Keratinocyte (primary cell): ENCODE measurements around the gene ERC1. TPM values are rescaled to one million over a fixed set of nuclear protein-coding genes. Genes with fewer than 3 reads are reported as not detected.
A peak's percentile ranks its signal among the peaks of the same experiment; 100 is the strongest.

ENCODE experiments used
- DNase-seq: peaks from one replicate; pipeline ENCODE4 v3.0.0-alpha.2; 2011; ENCODE audit warnings: low read depth, missing footprints, low spot score
- FAIRE-seq: peaks from 2 replicates; lab custom pipeline; 2011; peaks lifted over from hg19 to GRCh38; lab: Jason Lieb, UNC
- H2AFZ ChIP-seq: 2 replicates; pipeline ENCODE4 v1.6.0; 2012; ENCODE audit warnings: low read length, control low read depth, inconsistent platforms; ENCODE audit not compliant: control insufficient read depth
- H3K27ac ChIP-seq: 2 replicates; pipeline ENCODE4 v1.5.1; 2011; ENCODE audit warnings: low read length; ENCODE audit not compliant: control insufficient read depth, insufficient read depth
- H3K27me3 ChIP-seq: 3 replicates; pipeline ENCODE4 v1.6.0; 2011; ENCODE audit warnings: low read length; ENCODE audit not compliant: control insufficient read depth, insufficient read depth; ENCODE audit errors: extremely low read depth
- H3K36me3 ChIP-seq, 2 experiments: 2 replicates in 1 of 2; 3 replicates in 1 of 2; pipeline ENCODE4 v1.5.1; 2011; ENCODE audit warnings: low read length in 2 of 2, mild to moderate bottlenecking in 1 of 2; ENCODE audit not compliant: control insufficient read depth in 2 of 2, insufficient read depth in 2 of 2; ENCODE audit errors: extremely low read depth in 1 of 2
- H3K4me1 ChIP-seq: 3 replicates; pipeline ENCODE4 v1.5.1; 2011; ENCODE audit warnings: low read length; ENCODE audit not compliant: control insufficient read depth, insufficient read depth; ENCODE audit errors: extremely low read depth
- H3K4me2 ChIP-seq: 3 replicates; pipeline ENCODE4 v1.6.0; 2011; ENCODE audit warnings: low read depth, low read length; ENCODE audit not compliant: control insufficient read depth, insufficient read depth; ENCODE audit errors: extremely low read depth
- H3K4me3 ChIP-seq, 3 experiments: fragments of 200-600 bp in 1 of 3; sonication (generic) in 1 of 3; 2 replicates in 2 of 3; 3 replicates in 1 of 3; pipeline ENCODE4 v1.5.1; 2011 to 2016; ENCODE audit warnings: low read length in 3 of 3, mild to moderate bottlenecking in 3 of 3, control low read depth in 2 of 3, inconsistent platforms in 1 of 3, low read depth in 1 of 3, mixed read lengths in 1 of 3, mixed run types in 1 of 3, moderate library complexity in 1 of 3; ENCODE audit not compliant: control insufficient read depth in 2 of 3, insufficient read depth in 2 of 3; ENCODE audit errors: extremely low read depth in 1 of 3
- H3K79me2 ChIP-seq: 2 replicates; pipeline ENCODE4 v1.6.0; 2012; ENCODE audit warnings: low read length; ENCODE audit not compliant: control insufficient read depth, insufficient read depth
- H3K9ac ChIP-seq: 3 replicates; pipeline ENCODE4 v1.6.0; 2011; ENCODE audit warnings: low read length; ENCODE audit not compliant: control insufficient read depth, insufficient read depth; ENCODE audit errors: extremely low read depth
- H3K9me1 ChIP-seq: 3 replicates; pipeline ENCODE4 v1.6.0; 2011; ENCODE audit warnings: low read length; ENCODE audit not compliant: control insufficient read depth, insufficient read depth; ENCODE audit errors: extremely low read depth
- H3K9me3 ChIP-seq: 2 replicates; pipeline ENCODE4 v1.5.1; 2012; ENCODE audit warnings: low read depth, low read length; ENCODE audit not compliant: control insufficient read depth
- H4K20me1 ChIP-seq: 3 replicates; pipeline ENCODE4 v1.6.0; 2011; ENCODE audit warnings: low read length; ENCODE audit not compliant: control insufficient read depth, insufficient read depth; ENCODE audit errors: extremely low read depth
- EZH2 ChIP-seq: IDR thresholded peaks from one replicate; pipeline ENCODE4 v1.6.1; 2012; ENCODE audit warnings: inconsistent platforms, mild to moderate bottlenecking, low read length, moderate library complexity
- dilution Hi-C: fragments of 300-500 bp; cut with MboI; formaldehyde crosslinking; loops from one replicate; pipeline ENCODE4 v1.7.0; 2020; ENCODE audit warnings: low sequenced_read_pairs; ENCODE audit not compliant: extremely low pct_ligation_motif_present
- polyA plus RNA-seq, 5 experiments: library from polyadenylated mRNA; depleted of rRNA in 3 of 5; stranded (reverse) in 3 of 5; stranded (forward) in 1 of 5; unstranded in 1 of 5; fragments of >200 nt; gene quantifications; 1 replicate in 1 of 5; 2 replicates in 3 of 5; 3 replicates in 1 of 5; pipeline versions ENCODE4 v1.2.1 to v1.2.3, GENCODE V29; 2011 to 2012; ENCODE audit warnings: missing spikeins in 2 of 5, low read depth in 1 of 5, low replicate concordance in 1 of 5
- TF ChIP-seq, protein P1 (sequence below), 3 experiments: IDR thresholded peaks in 1 of 3; conservative IDR thresholded peaks in 1 of 3; optimal IDR thresholded peaks in 1 of 3; 2 replicates in 2 of 3; 3 replicates in 1 of 3; pipeline versions ENCODE3 to v1.5.1; 2011; ENCODE audit warnings: low read length in 3 of 3, mild to moderate bottlenecking in 3 of 3, moderate library complexity in 2 of 3, control low read depth in 1 of 3, inconsistent platforms in 1 of 3; ENCODE audit not compliant: insufficient read depth in 2 of 3; ENCODE audit errors: extremely low read depth in 1 of 3

The ERC1 gene
- polyA plus RNA-seq, 1 donor (not counting 4 experiments of a cell fraction or from before 2014, with no cell fraction given) = 16.1 TPM

DNA sequence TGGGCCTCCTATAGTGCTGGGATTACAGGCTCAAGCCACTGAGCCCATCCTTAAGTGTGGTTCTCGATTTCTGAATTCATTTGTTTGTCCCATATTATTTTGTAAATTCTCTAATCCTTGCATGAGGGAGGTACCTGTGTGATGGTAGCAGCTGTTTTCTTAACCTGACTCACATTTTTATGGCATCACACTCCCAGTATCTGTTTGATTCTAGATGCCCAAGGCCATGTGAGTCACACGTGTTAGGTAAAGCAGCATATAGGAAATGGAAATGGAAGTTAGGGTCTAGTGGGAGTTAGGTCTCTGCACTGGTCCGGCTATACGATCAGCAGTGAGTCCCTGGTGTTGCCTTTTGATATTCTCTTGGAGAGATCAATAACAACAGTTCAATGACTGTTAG is 198.1 kb downstream of the ERC1 start:
- Histone ChIP-seq H3K36me3 (peaks cover 0 to 11% of the 10 kb centered on the region in 2 experiments), H2AFZ (no peak overlapping the region), H3K4me3 (no peak overlapping the region), H3K4me1 (peaks cover 30% of the 10 kb centered on the region), H3K4me2 (no peak overlapping the region), H3K27ac (peak overlapping the region; percentile 62), H3K9me3 (no peaks in the 10 kb centered on the region), H4K20me1 (no peaks in the 10 kb centered on the region), H3K9me1 (no peaks in the 10 kb centered on the region), H3K79me2 (no peaks in the 10 kb centered on the region), H3K27me3 (no peaks in the 10 kb centered on the region), H3K9ac (peak overlapping the region; percentile 36)
- DNase-seq (peak; percentile 69), FAIRE-seq (peak; percentile 90)
- TF ChIP-seq EZH2 = no peak
- TF ChIP-seq, protein P1, sequence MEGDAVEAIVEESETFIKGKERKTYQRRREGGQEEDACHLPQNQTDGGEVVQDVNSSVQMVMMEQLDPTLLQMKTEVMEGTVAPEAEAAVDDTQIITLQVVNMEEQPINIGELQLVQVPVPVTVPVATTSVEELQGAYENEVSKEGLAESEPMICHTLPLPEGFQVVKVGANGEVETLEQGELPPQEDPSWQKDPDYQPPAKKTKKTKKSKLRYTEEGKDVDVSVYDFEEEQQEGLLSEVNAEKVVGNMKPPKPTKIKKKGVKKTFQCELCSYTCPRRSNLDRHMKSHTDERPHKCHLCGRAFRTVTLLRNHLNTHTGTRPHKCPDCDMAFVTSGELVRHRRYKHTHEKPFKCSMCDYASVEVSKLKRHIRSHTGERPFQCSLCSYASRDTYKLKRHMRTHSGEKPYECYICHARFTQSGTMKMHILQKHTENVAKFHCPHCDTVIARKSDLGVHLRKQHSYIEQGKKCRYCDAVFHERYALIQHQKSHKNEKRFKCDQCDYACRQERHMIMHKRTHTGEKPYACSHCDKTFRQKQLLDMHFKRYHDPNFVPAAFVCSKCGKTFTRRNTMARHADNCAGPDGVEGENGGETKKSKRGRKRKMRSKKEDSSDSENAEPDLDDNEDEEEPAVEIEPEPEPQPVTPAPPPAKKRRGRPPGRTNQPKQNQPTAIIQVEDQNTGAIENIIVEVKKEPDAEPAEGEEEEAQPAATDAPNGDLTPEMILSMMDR (optimal IDR thresholded peaks at IDR 0.05 in 1 of 3, IDR thresholded peaks at IDR 0.05 in 1 of 3, conservative IDR thresholded peaks at IDR 0.05 in 1 of 3; ENCODE audit: extremely low read depth in 1 of 3, insufficient read depth in 2 of 3, low read length in 3 of 3) = no peak
- dilution Hi-C loops = no loop called here

DNA sequence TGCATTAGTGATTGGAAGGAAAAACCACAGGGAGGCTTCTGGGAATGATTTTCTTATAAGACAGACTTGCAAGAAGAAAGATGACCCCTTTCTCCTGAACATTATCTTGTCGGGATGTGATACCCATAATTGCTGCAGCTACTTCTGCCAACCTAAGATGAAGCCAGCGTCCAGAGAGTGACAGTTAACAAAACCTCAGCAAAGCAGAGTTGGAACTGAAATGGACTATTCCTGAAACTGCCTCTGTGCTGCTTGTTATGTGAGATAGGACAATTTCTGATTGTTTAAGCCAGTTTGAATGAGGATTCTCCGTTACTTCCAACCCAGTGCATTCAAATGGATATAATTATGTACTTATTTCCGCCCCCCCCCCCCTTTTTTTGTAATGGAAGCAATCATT is 204.5 kb downstream of the ERC1 start:
- H4K20me1 ChIP-seq = no peaks in the 10 kb centered on the region
- H3K4me1 ChIP-seq = peaks cover 34% of the 10 kb centered on the region
- no peaks in the 10 kb centered on the region for H3K9me1 ChIP-seq

More for the DNA sequence above, 204.5 kb downstream of the ERC1 start:
- Histone ChIP-seq H3K79me2 (peaks cover 1% of the 10 kb centered on the region), H3K4me3 (no peak overlapping the region), H3K9me3 (peaks cover 2% of the 10 kb centered on the region), H2AFZ (no peak overlapping the region), H3K9ac (no peak overlapping the region), H3K4me2 (no peak overlapping the region), H3K27ac (no peak overlapping the region), H3K36me3 (peaks cover 3% of the 10 kb centered on the region in 2 experiments), H3K27me3 (no peaks in the 10 kb centered on the region)
- dilution Hi-C loops = no loop called here
- TF ChIP-seq, protein P1 (optimal IDR thresholded peaks at IDR 0.05 in 1 of 3, IDR thresholded peaks at IDR 0.05 in 1 of 3, conservative IDR thresholded peaks at IDR 0.05 in 1 of 3; ENCODE audit: extremely low read depth in 1 of 3, insufficient read depth in 2 of 3, low read length in 3 of 3) = no peak
- TF ChIP-seq EZH2 = no peak
- FAIRE-seq (no peak), DNase-seq (no peak)
